GM11168 (cell line): ENCODE results near the gene LY9.
"Not testable (repeated sequence)": the region's sequence is repeated elsewhere in the genome, so short reads cannot be mapped to it uniquely, and the experiment has no call there.

ENCODE experiments used
- in situ Hi-C: fragments of 300-500 bp; cut with MboI; formaldehyde crosslinking; loops from one replicate; pipeline ENCODE4 v1.12.0; 2022; ENCODE audit warnings: low sequenced_read_pairs; ENCODE audit not compliant: unreplicated experiment

The LY9 gene

DNA sequence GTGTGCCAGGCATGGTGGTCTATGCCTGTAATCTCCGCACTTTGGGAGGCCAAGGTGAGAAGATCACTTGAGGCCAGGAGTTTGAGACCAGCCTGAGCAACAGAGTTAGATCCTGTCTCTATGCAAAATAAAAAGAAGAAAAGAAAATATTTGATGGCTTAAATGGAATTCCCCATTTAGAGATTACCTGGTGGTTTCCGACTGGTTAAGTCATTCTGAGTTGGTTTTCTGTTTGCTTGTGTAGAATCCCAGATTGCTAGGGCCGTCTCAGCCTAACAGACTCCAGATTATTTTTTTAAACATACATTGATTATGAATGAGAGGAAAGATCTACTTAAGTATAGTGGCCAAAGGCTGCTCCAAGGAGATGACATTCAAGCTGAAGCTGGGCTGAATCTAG is 22.9 kb upstream of the LY9 start:
- in situ Hi-C loops = no loop called here

DNA sequence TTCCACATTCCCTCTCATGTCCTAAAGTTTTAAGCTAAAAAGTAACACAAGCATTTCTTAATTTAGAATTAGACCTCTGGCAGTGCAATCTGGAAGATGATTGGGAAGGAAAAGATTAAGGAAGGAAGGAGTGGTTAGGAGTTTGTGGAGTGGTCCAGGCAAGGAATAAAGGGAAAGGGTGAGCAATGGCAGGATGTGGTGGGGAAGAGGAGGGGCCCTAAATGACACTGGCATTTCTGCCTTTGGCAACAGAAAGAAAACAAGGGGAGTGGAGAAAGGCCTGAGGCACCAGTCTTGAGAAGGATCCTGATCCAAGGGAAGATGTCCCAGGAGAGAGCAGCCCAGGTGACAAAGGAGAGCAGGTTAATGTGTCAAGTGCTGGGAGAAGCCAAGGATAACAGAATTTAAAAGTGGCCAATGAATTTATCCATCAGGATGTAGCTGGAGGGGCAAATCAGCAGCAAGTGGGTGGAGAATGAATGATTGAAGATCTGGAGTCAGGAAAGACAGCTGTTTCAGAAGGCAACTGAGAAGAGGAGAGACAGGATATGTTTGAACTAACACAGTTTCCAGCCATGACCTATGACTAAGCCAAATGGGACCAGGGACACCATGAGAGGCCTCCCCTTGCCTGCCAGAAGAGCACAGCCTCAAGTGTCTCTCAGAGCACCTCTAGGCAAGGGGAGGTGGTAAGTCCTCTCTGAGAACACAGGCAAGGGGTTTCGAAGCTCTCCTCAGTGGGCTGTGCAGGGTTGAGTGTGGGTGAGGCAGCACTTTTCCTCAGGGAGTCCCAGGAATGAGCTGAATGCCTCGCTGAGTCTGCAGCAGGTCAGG is 20.9 kb upstream of the LY9 start:
- in situ Hi-C loops = loop anchor here (5.0 kb wide), 1 partner anchor 52 kb away; no protein-coding TSS in a partner anchor

DNA sequence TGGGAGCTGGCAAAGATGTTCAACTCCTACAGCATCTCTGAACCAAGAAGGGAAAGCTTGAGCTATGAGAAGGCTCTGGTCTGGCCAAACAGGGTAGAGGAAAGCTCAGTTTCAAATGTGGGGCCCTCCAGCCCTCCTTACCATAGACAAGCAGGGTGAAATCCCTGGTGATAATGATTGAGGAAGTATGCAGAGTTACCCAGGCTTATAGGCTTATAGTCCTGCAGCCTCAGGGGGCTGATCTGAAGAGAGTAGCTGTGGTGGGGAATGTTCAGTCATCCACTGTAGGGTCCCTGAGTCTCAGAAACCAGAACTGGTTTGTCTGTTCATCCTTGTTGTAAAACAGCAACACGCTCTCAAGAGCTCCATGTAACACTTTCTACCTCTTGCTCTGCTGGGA is 19.8 kb upstream of the LY9 start:
- in situ Hi-C loops = loop anchor here (5.0 kb wide), 1 partner anchor 51 kb away; no protein-coding TSS in a partner anchor

DNA sequence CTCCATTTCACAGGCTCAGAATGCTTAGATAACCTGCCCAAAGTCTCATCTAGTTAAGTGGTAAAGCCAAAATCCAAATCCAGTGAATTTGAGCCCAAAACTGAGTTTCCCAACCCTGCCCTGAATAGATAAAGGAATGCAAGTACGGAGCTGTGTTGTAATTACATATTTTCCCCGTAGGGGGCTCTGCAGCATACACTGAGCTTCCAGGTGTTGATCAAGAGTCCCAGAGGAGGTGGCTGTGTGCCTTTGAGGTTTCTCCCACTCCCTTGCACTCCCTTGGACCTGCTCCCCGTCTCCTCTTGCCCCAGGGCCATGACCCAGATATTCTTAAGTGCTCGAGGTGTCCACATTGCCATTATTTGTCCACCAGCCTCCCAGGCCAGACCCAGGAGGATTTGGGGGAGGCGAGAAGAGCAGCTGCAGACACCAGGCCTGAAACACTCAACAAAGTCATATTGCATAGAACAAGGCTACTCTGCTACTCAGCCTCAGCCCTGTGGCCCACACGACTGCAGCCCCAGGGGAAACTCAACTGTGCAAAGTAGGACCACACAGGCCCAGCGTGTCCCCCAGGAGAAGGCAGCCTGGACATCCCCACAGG is 18.4 kb upstream of the LY9 start:
- in situ Hi-C loops = loop anchor here (5.0 kb wide), 1 partner anchor 50 kb away; no protein-coding TSS in a partner anchor

DNA sequence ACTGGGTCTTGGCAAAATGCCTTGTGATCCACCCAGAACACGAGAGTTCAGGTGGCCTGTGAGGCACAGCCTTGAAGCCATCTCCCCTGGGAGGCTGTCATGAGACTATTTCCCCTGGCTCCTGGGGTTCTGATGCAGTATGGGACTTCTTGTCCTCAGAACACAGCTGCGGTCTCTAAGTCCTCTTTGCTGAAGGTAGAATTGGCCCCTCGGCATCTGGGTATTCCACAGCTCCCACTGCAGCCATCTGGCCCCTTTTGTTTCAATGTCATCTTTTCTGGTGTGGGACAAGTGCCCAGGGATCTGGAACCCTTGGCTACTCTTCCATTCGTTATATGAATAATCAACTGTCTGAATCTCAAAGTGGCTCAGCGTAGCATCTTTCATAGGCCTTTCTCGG is 17.0 kb upstream of the LY9 start:
- in situ Hi-C loops = loop anchor here (5.0 kb wide), 1 partner anchor 48 kb away; no protein-coding TSS in a partner anchor

DNA sequence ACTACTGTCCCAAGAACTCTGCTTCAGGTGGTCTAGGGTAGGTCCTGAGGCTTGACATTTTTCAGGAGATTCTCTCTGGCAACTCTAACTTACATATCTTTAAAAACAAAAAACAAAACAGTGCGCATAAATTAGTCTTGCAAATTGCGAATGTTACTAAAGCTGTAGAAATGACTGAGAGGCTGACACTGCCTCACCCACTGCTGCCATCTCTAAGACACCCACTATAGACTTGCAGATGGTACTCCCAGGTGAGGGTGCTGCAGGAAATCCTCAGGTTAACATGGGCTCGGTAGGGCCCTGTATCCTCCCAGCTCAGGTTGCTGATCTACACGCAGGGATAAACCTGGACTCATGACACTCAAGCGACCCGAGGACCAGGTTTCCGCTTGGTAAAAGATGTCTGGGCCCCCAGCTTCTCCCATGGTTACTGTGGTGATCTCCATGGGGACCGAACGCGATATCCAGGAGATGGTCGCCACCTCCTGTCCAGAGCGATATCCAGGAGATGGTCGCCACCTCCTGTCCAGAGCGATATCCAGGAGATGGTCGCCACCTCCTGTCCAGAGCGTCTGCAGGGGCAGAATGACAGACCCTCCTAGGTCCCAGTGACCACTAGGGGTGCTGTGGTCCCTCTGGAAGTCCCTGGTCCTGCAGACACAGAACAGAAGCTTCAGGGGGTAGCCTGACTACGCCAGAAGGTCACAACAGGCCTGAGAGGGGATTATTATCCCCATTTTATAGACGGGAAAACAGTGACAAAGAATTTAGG is 16.2 kb upstream of the LY9 start:
- in situ Hi-C loops = loop anchor here (5.0 kb wide), 1 partner anchor 47 kb away; no protein-coding TSS in a partner anchor

DNA sequence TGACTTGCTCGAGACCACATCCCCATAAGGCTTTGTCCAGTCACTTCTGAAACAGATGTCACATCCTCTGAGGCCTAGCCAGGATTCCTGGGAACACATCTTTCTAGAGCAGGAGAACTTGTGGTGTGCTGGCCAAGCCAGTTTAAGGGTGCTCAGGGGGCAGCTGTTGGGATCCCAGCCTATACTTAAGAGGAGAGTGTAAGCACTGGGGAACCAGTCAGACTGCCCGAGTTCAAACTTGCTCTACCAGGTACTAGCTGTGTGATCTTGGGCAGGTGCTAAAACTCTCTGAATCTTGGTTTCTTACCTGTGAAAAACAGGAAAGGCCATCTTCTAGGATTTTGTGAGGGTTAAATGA is 15.6 kb upstream of the LY9 start:
- in situ Hi-C loops = no loop called here

DNA sequence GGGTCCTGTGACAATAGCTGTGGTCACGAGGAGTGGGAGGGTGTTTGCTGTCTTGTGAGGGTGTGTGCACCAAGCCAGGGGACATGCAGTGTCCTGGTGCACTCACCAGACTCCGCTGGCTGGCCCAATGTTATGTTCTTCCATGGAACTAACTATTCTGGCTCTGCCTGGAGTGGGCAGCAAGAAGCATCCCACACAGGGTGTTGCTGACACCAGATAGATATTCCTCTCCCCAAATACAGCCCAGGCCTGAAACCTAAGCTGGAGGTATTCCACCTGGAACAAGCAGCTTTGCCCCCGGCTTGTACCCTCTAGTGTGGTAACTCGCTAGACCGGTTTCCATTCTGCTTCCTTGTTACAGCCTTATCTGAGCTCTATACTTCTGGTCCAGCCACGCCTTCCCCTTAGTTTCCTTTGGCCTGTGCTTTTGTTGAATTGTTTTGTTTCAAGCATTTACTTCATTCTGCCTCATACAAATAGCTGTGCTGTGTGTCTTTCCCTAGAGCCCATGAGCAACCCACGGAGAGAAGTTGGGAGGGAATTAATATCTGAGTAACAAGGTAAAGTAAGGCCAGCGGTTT is 14.7 kb upstream of the LY9 start:
- in situ Hi-C loops = no loop called here

DNA sequence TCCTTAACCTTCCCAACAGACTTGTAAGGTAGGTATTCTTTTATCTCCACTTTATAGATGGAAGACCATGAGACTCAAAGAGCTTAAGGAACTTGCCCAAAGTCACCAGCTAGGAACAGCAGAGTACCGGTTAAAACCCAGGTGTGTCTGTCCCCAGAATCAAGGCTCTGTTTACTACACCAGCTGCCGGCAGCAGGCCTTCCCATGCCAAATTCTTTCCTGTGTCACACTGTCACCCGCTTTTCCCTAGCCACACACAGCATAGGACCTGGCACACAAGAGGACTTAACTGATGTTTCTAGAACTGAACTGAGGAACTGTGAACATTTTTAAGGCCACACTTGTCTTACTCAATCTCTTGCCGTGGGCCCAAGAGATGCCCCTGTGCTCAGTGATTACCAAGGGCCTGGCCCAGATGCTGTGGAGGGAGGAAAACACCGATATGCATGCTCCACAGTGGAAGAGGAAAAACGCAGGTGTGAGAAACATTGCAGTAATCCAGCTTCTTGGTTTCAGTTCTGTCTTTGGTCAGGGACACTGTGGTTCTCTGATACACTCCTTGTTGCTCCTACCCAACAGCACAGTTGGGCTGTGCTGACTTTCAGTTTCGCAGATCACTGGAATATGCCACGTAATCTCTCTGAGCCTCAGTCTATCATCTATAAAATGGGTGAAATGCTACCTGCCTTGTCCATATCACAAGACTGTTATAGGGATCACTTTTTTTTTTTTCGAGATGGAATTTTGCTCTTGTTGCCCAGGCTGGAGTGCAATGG is 13.9 kb upstream of the LY9 start:
- in situ Hi-C loops = no loop called here

DNA sequence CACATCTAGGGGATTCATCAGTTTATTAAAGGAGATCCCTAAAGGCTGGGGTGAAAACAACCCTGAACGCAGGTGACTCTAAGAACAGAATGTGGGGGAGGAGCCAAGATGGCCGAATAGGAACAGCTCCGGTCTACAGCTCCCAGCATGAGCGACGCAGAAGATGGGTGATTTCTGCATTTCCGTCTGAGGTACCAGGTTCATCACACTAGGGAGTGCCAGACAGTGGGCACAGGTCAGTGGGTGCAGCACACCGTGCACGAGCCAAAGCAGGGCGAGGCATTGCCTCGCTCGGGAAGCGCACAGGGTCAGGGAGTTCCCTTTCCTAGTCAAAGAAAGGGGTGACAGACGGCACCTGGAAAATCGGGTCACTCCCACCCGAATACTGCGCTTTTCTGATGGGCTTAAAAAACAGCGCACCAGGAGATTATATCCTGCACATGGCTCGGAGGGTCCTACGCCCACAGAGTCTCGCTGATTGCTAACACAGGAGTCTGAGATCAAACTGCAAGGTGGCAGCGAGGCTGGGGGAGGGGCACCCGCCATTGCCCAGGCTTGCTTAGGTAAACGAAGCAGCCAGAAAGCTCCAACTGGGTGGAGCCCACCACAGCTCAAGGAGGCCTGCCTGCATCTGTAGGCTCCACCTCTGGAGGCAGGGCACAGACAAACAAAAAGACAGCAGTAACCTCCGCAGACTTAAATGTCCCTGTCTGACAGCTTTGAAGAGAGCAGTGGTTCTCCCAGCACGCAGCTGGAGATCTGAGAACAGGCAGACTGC is 12.8 kb upstream of the LY9 start:
- in situ Hi-C loops = not testable (repeated sequence)

DNA sequence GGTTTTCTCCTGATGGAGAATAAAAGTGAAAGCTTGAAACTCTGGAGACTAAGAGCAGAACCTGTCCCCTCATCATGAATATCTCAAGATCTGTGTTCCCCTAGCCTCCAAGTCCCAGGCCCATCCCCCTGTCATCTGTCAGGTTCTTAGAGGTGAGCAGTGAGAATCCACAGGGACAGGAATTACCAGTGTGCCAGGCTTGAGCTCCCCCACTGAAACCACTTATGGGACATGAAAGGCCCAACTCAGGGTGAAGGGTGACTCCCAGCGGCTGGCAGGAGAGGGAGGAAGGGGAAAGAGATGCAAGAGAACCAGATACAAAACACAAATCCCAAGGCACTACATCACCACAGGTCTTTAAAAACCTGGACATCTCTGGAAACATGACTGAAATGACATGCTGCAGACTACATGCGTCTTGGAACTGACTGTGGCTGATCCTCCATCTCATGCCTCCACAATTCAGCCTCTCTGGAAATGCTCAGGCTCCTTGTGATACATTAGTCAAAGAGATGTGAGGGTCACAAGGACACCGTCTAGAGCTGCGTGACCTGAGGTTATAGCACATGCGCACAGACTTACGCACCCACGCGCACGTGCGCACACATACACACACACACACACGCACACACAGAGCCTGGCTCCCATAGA is 6.8 kb upstream of the LY9 start:
- in situ Hi-C loops = no loop called here

DNA sequence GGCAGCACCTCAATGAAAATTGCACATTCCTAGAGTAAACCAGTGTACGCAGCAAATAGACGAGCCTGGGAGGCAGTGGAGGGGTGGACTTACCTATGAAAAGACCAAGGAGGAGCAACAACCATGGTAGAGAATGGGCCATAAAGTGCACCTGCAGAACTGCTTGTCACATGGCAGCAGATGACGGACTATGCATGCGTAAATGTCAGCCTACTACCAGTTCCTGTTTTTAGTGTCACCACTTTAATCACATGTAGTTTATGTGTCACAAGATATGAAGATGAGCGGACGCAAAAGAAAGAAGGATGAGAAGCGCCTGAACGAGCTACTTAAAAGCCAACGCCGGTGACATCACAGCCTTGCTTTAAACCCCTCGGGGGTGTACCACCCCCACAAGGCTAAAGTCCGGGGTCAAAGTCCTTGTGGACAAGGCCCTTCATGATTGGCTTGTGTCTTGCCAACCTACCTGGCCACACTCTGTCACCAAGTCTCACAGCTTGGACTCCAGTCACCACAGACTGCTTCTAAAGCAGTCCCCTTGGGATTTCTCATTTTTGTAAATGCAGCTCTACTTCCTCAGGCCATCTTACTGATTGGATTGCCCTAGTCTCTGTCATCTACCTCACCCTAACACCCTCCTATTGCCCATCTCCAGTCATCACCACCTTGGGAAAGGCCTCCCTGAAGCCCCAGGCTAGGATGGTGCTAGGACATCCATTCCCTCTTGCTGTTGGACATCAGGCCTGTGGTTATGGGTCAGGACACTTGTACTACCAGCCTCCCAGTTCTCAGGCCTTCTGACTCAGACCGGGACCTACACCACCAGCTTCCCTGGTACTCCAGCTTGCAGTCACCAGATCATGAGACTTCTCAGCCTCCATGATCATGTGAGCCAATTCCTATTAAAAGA is 6.0 kb upstream of the LY9 start:
- in situ Hi-C loops = no loop called here

DNA sequence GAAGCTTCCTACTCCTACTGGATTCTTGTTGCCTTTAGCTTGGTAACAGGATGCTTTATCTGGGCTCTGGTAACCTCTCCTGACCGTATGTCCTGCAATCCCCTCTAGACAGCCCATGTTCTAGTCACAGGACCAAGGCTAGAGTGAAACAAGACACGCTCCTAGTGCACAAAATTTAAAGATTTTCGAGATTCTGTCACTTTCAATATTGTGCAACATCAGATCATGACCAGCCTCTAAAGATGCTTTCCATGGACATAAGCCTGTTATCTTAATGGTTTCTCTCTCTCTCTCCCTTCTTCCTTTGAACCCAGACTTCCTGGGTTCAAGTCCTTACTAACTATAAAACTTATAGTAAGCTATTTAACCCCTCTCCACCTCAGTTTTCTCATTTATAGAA is 1.6 kb upstream of the LY9 start:
- in situ Hi-C loops = no loop called here

DNA sequence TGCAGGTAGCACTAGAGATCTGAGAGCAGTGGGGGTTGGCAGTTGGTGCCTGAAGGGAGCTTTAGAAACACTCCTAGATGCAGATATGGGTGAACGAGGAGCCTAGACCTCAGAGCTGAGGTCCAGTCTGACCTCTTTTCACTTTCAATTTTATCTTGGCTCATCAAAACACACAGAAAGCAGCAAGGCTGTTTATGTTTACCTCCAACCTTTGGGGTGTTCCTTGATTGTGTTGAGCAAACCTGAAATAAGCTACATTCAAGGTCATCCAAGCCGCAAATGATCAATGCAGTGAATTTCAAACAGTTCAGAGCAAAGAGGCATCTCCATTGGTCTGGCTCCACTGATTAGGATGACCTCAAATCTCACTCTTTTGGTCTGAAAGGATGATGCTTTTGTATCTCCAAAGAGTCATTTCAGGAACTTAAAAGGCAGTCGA is 1.3 kb downstream of the LY9 start:
- in situ Hi-C loops = no loop called here

DNA sequence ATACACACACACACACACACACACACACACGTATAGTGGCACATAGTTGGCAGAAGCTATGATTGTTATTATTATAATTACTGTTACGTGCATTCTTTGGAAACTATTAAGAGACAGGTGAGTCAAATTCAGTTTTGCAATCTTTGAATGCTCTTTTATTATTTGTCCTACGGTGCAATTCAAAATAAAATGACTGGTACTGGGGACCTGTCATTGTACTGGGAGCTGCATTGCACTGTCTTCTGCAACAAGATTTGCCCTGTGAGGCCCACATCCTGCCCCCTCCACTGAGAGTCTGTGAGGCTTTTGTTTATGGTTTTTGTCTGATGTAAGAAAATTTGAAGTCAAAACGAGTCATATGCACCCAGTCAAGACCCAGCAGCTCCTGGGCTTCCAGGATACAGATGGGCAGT is 1.9 kb downstream of the LY9 start:
- in situ Hi-C loops = no loop called here

DNA sequence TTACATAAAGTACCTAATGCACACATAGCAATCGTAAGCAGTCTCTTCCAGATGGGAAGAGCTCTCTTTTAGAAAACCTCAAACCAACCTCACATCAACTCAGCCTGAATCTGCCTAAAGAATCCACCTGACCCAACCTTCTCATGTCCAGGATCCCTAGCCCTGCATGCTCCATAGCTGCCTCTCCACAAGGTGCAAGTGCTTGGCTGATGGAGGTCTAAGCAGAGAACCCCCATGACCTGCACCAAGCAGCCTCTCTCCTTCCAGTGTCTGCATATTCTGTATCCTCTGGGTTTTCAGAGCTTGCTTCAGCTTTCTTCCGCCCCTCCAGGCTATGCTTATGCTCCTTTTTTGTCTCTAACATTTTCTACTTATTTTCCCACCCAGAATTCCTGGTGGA is 2.5 kb downstream of the LY9 start:
- in situ Hi-C loops = no loop called here

DNA sequence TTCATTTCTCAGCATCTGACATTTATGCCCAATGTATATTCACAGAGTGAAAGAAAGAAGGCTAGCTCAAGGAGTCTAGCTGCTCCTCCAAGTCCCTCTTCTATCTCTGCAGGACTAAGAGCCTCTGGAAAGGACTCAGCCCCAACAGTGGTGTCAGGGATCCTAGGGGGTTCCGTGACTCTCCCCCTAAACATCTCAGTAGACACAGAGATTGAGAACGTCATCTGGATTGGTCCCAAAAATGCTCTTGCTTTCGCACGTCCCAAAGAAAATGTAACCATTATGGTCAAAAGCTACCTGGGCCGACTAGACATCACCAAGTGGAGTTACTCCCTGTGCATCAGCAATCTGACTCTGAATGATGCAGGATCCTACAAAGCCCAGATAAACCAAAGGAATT is 3.7 kb downstream of the LY9 start:
- in situ Hi-C loops = no loop called here

DNA sequence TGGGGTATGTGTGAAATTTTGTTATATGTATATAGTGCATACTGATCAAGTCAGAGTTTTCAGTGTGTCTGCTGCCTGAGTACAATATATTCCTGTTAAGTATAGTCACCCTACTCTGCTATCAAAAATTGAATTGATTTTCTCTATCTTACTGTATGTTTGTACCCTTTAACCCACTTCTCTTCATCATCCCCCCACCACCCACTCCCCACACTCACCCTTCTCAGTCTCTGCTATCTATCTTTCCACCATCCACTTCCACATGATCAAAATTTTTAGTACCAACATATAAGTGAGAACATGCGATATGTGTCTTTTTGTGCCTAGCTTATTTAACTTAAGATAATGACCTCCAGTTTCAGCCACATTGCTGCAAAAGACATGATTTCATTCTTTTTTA is 4.2 kb downstream of the LY9 start:
- in situ Hi-C loops = no loop called here
